ENCODE measurements around the gene COP1.

- no peak for TF ChIP-seq CTCF (IDR thresholded peaks at IDR 0.05)
- TF ChIP-seq POLR2A (IDR thresholded peaks at IDR 0.05): no peak
- no peak for TF ChIP-seq POLR2AphosphoS5 (IDR thresholded peaks at IDR 0.05; ENCODE audit: insufficient read depth in 1 of 2, low read depth in 1 of 2)
These were observed 255.5 kb downstream of the COP1 start for GRCh38 chr1:175951627-175952026.

Measured in vagina (tissue), 2 donors.